Right hindlimb (tissue), 1 donor: Measurements from ENCODE around the gene NMT2.
"Not testable (repeated sequence)": the region's sequence is repeated elsewhere in the genome, so short reads cannot be mapped to it uniquely, and the experiment has no call there.

Source experiments
- DNase-seq: peaks from one replicate; pipeline ENCODE4 v3.0.0-alpha.2; 2018

NMT2 gene

GRCh38 chr10:15168291-15168785 is at the start of gene NMT2:
Gene NMT2 (minus strand): TSS chr10:15168693. CDS start chr10:15168612, 81 bp downstream.
- DNase-seq = no peak

GRCh38 chr10:15216700-15217099 is 48.2 kb upstream of the NMT2 start:
- no peak for DNase-seq

GRCh38 chr10:15214237-15214636 is 45.7 kb upstream of the NMT2 start:
- DNase-seq = no peak

- no peak for DNase-seq
Measured at GRCh38 chr10:15213461-15213861, 45.0 kb upstream of the NMT2 start.

GRCh38 chr10:15211464-15211979 is 43.0 kb upstream of the NMT2 start:
- no peak for DNase-seq

GRCh38 chr10:15210521-15210920 is 42.0 kb upstream of the NMT2 start:
- DNase-seq = no peak

GRCh38 chr10:15209827-15210509 is 41.5 kb upstream of the NMT2 start:
- peak; percentile 79 for DNase-seq

- DNase-seq = no peak
Measured at GRCh38 chr10:15208221-15208620, 39.7 kb upstream of the NMT2 start.

GRCh38 chr10:15207410-15207809 is 38.9 kb upstream of the NMT2 start:
- DNase-seq = not testable (repeated sequence)

- DNase-seq = no peak
Measured at GRCh38 chr10:15202639-15203038, 34.1 kb upstream of the NMT2 start.

- DNase-seq = not testable (repeated sequence)
Measured at GRCh38 chr10:15202301-15202621, 33.8 kb upstream of the NMT2 start.

- DNase-seq = no peak
Measured at GRCh38 chr10:15201589-15202300, 33.3 kb upstream of the NMT2 start.

GRCh38 chr10:15200626-15201025 is 32.1 kb upstream of the NMT2 start:
- DNase-seq = no peak

GRCh38 chr10:15197911-15198310 is 29.4 kb upstream of the NMT2 start:
- no peak for DNase-seq

- DNase-seq = no peak
Measured at GRCh38 chr10:15197276-15197675, 28.8 kb upstream of the NMT2 start.

- DNase-seq = no peak
Measured at GRCh38 chr10:15196021-15196834, 27.7 kb upstream of the NMT2 start.

- DNase-seq = no peak
Measured at GRCh38 chr10:15189133-15189885, 20.8 kb upstream of the NMT2 start.

GRCh38 chr10:15188603-15189002 is 20.1 kb upstream of the NMT2 start:
- no peak for DNase-seq

GRCh38 chr10:15183689-15184481 is 15.4 kb upstream of the NMT2 start:
- no peak for DNase-seq

GRCh38 chr10:15182540-15183207 is 14.2 kb upstream of the NMT2 start:
- DNase-seq = no peak

GRCh38 chr10:15181576-15182156 is 13.2 kb upstream of the NMT2 start:
- DNase-seq = no peak
